Omental fat pad (tissue), 4 donors: ENCODE data around the gene EDN2. TPM values are rescaled to one million over a fixed set of nuclear protein-coding genes. Genes with fewer than 3 reads are reported as not detected.

Source experiments
- ATAC-seq: fragments of 150-250 bp; one replicate; pipeline ENCODE4 v1.9.1; 2016; ENCODE audit warnings: mild to moderate bottlenecking, moderate library complexity; ENCODE audit not compliant: low FRiP score
- DNase-seq: peaks from one replicate; pipeline ENCODE4 v3.0.0-alpha.2; 2019; ENCODE audit warnings: low spot score
- total RNA-seq, 4 donors: library from RNA; depleted of rRNA; stranded (reverse); fragments of >200 nt; gene quantifications; one replicate each; pipeline ENCODE4 v1.1.0, GENCODE V29; 2016
- TF ChIP-seq, protein P1 (sequence below), 3 donors: fragments of 450-650 bp; IDR thresholded peaks; one replicate each; pipeline ENCODE4 v1.5.1; 2016 to 2017; ENCODE audit warnings: antibody characterized with exemption in 3 of 3, mild to moderate bottlenecking in 3 of 3, moderate library complexity in 2 of 3

Gene EDN2
- total RNA-seq, 4 donors from 2014 or later: not detected

DNA sequence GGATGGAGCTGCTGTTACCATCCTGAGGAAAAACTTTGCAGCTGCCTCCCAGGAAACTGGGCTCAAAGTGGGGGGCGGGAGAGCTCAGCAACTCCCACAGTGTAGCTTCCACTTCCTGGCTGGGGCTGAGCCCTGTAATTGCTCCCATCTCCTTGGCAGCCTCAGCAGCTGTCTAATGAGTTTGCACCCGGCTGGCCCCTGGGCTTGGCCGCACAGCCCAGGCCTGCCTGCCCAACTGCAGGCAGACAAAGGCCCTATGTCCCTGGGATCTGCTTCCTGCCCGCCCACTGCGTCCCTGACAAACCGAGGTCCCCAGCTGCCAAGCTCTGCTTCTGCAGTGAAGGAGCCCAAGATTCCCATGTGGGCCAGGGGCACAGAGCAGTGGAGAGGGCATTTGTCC is 30.1 kb downstream of the EDN2 start:
- TF ChIP-seq, protein P1, sequence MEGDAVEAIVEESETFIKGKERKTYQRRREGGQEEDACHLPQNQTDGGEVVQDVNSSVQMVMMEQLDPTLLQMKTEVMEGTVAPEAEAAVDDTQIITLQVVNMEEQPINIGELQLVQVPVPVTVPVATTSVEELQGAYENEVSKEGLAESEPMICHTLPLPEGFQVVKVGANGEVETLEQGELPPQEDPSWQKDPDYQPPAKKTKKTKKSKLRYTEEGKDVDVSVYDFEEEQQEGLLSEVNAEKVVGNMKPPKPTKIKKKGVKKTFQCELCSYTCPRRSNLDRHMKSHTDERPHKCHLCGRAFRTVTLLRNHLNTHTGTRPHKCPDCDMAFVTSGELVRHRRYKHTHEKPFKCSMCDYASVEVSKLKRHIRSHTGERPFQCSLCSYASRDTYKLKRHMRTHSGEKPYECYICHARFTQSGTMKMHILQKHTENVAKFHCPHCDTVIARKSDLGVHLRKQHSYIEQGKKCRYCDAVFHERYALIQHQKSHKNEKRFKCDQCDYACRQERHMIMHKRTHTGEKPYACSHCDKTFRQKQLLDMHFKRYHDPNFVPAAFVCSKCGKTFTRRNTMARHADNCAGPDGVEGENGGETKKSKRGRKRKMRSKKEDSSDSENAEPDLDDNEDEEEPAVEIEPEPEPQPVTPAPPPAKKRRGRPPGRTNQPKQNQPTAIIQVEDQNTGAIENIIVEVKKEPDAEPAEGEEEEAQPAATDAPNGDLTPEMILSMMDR (IDR thresholded peaks at IDR 0.05): no peak
- no peak for DNase-seq
- no peak for ATAC-seq

- DNase-seq (no peak), ATAC-seq (no peak)
- TF ChIP-seq, protein P1 (IDR thresholded peaks at IDR 0.05): no peak
Observed at GRCh38 chr1:41452704-41453290, 31.7 kb downstream of the EDN2 start.

- DNase-seq: no peak
- TF ChIP-seq, protein P1 (IDR thresholded peaks at IDR 0.05): no peak
- ATAC-seq: no peak
Observed at GRCh38 chr1:41450747-41451285, 33.7 kb downstream of the EDN2 start.

GRCh38 chr1:41449326-41449921 is 35.1 kb downstream of the EDN2 start:
- TF ChIP-seq, protein P1 (IDR thresholded peaks at IDR 0.05): no peak
- ATAC-seq (no peak), DNase-seq (no peak)

DNA sequence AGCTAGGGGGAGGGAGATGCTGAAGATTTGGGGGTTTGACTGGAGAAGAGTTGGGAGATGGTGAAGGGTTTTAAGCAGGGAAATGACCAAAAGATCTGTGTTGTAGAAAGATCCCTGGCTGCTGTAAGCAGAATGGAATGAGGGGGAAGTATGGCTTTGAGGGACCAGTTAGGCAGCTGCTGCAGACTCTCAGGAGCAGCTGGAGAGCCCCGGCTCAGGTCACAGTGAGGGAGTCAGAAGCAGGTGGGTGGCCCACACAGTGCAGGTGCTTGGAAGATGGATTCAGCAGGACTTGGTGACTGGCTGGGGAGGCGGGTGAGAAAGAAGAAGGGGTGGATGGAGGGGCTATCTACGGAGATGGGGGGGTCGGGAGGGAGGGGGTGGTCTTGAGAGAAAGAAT is 35.7 kb downstream of the EDN2 start:
- DNase-seq (no peak), ATAC-seq (no peak)
- TF ChIP-seq, protein P1 (IDR thresholded peaks at IDR 0.05): no peak

- TF ChIP-seq, protein P1 (IDR thresholded peaks at IDR 0.05): no peak
- DNase-seq: no peak
- no peak for ATAC-seq
Observed at GRCh38 chr1:41447995-41448770, 36.3 kb downstream of the EDN2 start.
